GM21717 (cell line): ENCODE data around the gene CDKAL1.
"Not testable (repeated sequence)": the region's sequence is repeated elsewhere in the genome, so short reads cannot be mapped to it uniquely, and the experiment has no call there.

Experiments used
- ATAC-seq: cut with Tn5 transposase; IDR thresholded peaks from one replicate; pipeline ENCODE4 v1.9.1; 2021; ENCODE audit warnings: mild to moderate bottlenecking, moderate library complexity; ENCODE audit not compliant: unreplicated experiment

The CDKAL1 gene

DNA sequence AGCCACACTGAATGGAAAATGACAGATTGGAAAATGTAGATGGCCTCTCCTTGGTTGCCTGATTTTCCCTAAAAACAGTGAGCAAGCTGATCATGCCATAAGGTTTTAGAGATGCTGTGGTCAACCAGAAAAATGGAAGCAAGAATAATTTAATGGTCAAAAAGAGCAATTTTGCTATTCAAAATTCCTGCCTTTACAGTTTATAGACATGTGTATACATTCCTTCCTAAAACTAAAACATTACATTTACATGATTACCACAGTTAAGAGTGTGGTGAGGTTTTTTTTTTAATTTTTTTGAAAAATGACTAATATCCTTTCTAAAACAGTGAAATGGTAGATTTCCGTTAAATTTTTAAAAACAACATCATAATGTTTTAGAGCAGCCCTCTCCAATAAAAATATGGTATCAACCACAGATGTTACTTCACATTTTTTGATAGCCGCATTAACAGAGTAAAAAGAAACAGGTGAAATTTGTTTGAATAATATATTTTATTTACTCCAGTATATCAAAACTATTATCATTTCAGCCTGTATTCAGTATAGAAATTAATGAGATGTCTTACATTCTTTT is 652.3 kb downstream of the CDKAL1 start:
- no peak for ATAC-seq

DNA sequence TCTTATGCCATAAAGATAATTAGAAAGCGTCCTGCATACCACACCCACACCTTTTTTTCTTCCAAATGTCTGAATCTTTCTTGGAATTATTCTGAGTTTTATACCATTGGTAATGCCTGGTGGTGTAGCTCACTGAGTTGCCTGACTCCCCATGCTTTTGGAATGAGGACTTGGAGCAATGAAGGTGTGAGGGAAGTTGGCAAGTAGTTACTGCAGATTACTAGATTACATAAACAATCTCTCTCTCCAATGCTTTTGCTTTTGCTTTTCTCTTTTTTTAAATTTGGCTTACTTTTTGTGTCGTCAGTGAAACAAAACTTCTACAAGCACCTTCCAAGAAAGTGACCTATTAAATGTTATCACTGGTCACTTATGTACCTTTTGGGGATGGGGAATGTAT is 653.2 kb downstream of the CDKAL1 start:
- no peak for ATAC-seq

DNA sequence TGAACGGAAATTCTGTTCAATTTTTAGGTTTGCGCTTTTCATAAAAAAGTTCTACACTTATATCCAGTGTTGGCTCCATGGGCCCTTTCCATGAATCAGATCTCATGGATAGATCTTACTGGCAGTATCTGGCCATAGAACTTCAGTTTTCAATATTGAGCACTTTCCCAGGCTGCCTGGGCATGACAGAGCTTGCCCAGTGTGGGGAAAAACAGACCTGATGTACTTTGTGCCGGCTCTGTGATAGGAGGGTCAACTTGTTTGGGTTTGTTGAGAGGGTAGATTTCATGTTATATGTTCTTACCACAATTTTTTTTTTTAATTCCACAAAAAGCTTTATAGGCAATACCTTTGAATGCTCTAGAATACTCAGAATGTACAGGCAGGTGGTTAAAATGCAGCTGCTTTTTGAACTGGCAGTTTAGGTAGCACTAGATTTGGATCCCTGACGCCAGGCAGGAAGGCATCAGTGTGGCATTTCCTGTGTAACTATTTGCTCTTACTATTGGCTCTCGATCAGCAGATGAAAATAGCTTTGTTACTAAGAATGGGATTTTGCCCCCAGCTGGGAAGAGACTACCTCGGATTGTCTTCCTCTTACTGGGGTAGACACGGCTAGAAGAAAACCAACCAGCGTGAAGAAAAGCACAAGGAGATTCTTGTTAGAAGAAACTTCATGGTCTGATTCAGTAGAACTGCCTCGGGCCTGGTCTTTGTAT is 654.4 kb downstream of the CDKAL1 start:
- peak; percentile 63 for ATAC-seq

DNA sequence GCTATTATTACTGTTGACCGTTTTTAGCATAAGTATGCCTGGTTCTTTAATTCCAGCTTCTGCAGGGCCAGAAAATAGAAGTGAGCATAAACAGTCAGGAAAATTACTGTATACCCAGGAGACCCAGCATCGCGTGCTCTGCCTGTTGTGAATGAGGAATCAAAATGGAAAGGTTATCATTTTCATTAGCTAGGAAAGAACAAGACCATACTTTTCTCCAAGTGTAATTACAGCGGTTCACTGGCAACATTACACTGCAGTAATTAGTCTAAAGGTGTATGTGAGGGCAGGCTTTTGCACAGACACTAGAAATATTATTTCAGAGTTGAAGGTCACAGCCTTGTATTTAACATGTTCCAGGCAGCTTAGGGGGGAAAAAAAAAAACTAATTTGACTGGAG is 655.5 kb downstream of the CDKAL1 start:
- ATAC-seq, result no peak

DNA sequence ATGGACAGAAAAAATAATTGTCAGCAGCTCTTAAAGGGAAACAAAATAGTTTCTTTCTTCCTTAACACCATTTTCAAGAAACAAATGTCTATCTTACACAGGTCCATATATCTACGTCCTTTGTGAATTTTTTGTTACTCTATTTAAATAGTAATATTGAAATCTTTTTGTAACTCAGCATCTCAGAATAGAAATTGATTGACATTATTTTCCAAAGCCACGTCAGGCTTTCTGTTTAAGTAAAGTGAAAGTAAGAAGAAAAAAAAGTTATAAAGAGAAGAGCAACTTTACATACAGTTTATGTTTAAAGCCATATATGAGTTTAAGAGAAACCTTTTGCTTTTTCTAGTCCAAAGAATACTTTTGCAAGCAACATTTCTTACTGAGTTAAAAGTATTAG is 656.4 kb downstream of the CDKAL1 start:
- ATAC-seq, result no peak

DNA sequence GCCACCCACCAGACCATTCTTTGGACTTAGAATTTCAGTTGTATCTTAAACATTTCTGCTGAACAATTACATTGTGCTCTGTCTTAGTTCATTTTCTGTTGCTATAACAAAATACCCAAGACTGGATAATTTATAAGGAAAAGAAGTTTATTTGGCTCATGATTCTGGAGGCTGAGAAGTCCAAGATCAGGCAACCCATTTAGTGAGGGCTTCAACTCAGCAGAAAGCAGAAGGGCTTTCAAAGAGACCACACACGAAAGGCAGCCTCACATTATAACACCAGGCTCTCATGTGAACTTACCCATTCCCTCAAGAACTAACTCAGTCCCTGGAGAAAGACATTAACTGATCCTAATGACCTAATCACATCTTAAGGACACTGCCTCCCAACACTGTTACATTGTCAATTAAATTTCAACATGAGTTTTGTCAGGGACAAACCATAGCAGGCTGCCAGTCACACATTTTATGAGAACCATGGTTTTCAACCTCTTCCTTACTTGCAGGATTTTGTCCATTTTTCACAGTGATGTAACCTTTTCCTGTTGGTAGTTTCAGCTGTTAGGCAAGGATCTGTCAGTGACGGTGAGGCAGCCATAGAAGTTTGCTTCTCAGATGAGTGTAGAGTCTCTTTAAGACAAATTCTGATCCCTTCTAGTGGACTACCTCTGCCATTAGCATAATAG is 659.7 kb downstream of the CDKAL1 start:
- ATAC-seq, result no peak

DNA sequence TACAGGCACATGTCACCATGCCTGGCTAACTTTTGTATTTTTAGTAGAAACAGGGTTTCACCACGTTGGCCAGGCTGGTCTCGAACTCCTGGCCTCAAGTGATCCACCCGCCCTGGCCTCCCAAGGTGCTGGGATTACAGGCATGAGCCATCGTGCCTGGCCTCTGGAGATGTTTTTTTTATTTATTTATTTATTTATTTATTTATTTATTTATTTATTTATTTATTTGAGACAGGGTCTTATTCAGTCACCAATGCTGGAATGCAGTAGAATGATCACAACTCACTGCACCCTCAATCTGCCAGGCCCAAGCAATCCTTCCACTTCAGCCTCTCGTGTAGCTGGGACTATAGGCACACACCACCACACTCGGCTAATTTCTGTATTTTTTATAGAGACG is 661.0 kb downstream of the CDKAL1 start:
- not testable (repeated sequence) for ATAC-seq

DNA sequence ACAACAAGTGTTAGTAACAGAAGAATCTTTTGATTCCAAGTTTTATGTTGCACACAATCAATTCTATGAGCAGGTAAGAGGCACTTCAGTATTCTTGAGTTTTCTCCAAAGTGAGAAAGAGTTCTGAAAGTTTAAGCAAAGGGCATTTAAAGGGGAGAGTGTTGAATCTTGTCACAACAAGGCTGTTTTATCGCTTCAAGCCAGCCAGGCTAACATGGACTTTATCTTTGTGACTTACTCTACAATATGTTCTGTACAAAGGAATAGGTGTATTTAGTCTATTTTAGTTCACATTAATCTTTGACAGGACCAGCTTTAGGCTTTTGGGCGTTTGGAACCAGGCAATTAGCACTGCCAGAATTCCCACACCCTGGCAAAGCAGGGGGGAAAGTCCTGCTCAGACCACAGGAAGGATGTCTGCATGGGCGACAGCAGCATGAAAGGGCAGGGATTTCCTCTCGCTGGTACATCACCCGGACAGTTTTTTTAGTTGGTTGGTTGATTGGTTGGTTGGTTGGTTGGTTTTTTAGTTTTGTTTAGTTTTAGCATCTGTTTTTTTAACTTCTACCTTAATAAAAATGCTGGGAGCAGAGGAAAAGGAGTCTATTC is 663.9 kb downstream of the CDKAL1 start:
- ATAC-seq, result peak; percentile 53

DNA sequence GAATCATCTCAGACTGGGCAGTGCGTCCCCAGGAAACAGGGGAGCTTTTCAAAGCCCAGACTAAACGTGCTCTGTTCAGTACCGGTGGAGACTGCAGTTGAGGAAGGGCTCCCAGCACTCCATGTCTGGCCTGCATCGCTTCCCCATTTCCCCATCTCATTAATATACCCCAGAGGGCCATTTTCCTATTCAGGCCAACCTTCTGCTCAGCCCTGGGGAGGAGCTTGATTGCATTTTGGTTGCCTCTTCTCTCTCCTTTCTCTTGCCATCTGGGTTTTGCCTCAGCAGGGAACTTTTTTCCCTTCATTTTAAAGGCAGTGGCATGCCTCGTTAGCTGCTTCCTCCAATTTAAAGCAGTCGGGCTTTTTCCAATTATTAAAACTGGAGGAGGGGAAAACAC is 665.0 kb downstream of the CDKAL1 start:
- ATAC-seq, result no peak

DNA sequence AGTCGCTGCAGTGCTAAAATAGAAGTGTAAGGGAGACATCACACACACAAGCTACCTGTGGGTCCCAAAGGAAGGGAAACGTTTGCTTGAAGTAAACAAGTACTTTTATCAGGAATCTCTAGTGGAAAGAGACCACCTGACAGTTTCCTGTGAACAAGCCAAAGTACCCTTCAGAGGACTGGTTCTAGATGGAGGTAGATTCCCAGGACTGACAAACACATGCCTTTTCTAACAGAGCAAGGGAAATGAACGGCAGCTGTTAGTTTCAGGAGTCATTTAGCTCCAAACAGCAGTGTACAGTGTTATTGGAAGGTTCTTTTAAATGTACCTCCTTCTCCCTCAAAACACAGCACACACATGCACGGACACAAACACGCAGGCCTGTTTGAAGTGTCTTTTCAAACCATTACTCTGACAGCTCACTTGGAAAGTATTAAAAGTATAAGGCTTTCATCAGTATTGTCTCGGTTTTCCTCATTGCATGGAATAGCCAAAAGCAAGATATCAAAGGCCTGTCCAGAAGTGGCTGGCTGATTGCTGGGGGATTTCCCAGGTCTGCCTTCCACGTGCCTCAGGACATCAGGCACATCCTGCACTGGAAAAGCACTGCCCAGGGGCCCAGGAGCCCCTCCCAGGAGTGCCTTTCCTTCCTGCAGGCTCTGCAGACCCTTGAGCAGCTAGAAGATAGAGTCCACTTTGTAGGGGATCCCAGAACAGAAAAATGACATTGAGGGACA is 666.0 kb downstream of the CDKAL1 start:
- no peak for ATAC-seq

DNA sequence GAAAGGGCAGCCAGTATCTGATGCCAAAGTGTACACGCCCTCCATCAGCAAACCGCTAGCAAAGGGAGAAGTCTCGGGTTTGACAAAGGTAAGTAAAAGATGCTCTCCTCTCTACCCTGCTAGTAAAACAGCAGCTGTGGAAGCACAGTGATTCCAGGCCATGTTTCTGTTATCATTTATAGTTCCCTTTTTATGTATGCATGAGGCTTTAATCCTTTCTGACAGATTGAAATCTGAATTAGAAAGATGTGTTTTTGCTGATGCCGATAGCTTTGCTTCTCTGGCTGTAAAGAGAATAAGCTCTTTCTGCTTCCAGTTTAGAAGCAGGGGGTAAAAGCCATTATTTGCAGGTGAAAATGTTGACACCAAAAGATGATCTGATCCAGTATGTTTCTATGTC is 666.9 kb downstream of the CDKAL1 start:
- ATAC-seq, result no peak

DNA sequence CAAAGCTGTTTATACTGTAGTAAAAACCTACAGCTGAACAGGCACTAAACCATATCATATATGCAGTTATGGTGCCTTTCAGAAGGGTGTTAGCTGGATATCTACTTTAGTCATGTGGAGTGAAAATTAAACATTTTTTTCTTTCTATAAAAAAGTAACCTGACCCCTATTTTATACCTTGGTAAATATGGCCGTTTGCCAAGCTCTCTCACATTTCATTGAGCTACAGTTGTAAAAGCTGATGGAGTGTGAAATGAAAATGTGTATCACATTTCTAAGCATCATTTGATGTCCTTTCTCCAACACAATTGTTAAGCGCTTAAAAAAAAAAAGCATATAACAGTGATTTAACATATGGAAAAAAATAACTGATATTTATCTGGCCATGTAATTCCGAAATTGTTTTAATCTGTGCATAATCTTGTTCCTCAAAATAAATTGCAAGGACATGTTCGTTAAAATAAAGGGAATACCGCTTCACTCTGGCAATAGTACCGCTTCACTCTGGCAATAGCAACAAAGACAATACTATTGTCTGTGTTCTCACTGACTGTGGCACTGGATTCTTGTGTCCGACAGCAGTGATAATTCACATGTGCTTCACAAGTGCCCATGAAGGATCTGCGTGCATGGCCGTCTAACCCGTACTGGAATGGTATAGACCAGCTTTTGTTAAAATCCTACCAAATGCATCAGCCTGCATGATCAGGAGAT is 667.5 kb downstream of the CDKAL1 start:
- no peak for ATAC-seq

DNA sequence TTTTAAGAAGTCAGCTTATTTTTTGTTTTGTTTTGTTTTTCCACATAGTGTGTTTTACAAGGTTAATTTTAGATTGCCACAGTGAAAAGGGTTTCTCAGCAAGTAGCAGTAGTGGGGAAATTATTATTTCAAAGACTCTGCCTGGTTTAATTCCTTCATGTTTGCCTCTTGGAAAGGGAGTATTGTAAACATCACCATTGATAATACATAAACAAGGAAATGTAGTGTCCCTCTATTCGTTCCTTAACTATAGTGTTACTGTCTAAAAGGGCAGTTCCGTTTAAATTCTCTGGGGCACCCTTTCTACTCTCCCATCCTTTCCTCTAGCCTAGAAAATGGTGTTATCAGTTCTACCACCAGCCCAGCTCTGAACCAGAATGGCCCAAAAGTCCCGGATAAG is 668.3 kb downstream of the CDKAL1 start:
- no peak for ATAC-seq

DNA sequence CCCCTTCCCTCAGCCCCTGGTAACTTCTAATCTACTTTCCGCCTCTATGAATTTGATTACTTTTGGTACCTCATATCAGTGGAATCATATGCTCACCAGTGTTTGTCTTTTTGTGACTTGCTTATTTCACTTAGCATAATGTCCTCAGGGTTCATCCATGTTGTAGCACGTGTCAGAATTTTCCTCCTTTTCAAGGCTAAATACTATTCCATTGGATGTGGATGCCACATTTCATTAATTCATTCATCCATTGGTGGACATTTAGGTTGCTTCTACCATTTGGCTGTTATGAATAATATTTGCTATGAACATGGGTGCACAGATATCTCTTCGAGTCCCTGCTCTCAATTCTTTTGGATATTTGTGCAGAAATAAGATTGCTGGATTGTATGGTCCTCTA is 670.7 kb downstream of the CDKAL1 start:
- ATAC-seq, result no peak

DNA sequence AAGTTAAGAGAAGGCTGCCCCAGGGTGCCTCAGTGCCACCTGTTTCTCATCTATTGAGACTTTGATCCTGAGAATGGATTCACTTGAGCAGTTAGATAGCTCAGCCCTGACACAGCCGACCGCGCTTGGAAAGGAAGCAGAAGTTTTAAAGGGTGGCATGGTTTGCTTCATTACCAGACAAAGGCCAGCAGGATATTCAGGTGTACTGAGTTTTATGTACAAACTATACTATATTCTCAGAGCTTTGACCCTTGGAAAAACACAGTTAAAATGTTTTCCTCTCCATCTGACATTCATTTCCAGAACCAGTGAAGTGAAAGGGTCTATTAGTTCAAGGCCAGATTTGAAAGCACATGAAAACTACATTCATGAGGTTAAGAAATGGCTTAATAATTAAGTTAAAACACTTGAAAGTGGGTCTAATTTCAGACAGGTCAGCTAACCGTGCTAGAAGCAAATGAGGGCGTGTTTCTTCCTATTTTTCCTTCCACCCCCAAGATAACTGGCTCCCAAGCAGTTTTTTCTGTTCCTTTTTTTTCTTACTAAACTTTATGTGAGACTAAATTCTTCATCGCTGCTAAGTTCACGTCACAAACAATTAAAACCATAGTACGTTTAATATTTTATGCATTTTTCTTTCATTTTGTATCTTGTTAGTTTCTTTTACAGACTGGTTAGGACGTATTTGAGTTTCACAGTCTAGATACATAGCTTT is 674.0 kb downstream of the CDKAL1 start:
- peak; percentile 33 for ATAC-seq

DNA sequence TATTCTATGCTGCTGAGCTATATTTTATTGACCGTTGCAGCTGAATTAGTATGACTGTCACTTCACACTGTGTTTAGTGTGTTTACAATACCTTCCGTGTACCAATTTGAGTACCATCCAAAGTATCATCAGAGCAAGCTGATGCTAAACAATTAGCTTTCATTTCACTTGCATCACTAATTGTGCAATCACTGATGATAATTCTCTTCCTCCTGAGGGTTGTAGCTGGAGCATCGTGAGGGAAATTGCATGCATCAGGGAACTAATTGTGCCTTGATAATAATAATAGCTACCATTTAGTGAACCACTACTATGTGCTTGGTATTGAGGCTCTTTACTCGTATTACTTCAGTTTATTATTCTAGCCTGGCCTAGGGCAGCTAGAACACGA is 674.5 kb downstream of the CDKAL1 start:
- ATAC-seq, result no peak

DNA sequence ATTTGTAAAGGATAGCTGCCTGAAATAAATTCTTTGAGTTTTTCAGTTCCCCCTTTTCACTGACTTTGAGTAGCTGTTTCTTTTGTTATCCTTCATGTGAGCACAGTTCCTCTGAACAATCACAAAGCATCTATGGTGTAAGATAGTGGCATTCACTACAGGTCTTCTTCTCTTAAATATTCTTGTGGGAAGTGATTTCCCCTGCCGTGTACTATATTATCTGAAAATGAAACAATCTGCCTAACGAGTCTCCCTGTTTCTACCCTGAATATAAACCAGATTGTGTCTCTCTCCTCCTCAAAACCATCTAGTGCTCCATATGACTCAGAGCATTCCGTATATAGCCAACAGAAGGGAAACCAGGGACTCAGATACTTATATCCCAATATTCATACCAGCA is 679.2 kb downstream of the CDKAL1 start:
- ATAC-seq, result peak; percentile 60

DNA sequence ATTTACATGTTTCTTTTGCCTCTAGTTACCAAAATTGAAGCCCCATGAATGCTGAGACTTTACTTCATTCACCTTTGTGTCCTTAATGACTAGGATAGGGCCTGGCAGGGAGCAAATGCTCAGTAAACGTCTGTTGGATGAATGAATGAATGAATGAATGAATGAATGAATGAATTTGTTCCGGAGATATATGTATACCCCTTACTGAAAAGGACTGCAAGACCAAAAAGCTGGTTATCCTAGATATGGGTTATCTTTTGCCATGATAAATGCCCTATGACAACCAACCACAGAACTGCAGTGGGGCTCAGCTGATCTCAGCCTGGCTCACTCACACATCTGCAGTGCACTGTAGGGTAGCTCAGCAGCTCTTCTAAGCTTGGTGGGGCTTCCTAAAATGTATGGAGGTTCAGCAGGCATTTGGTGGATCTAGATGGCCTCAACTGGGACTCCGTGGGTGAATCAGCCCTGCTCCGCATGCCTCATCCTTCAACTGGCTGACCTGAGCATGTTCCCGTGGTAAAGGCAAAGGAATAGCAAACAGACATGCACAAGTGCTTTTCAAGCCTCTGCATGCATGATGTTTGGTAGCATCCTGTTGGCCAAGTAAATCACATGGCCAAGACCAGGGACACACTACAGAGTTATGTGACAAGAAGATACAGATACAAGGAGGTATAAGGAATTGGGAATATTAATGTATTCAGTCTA is 680.6 kb downstream of the CDKAL1 start:
- ATAC-seq, result no peak

DNA sequence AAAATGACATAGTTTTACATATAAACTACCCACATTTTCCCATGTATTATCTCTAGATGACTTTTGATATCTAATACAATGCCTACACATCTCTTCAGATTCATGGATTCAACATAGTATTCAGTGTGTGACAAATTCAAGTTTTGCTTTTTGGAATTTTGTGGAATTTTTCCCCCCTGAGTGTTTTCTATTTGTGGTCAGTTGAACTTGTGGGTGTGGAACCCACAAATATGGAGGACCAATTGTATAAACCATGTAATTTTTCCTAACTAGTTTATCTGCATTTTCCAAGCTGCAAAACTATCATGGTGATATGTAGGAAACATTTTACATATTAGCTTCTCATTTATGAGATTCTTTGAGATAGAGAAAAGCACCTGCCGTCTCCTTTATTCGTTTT is 685.0 kb downstream of the CDKAL1 start:
- ATAC-seq, result no peak
